Endothelial cell of umbilical vein (primary cell): Measurements from ENCODE around the gene BDH1. TPM values are rescaled to one million over a fixed set of nuclear protein-coding genes. Genes with fewer than 3 reads are reported as not detected.

Experiments used
- BruUV-seq: library from RNA; stranded (reverse); fragments of 400-500 nt; replicated peaks from 2 replicates; lab custom pipeline; 2021; lab: Mats Ljungman, UMichigan
- CTCF ChIA-PET: fragments of 300-600, 350-600 bp; sonication (Branson Sonifier 250); formaldehyde crosslinking; loops from one replicate; lab custom pipeline; 2021; ENCODE audit warnings: antibody characterized with exemption, inconsistent platforms; lab: Charles Lee
- POLR2A ChIA-PET: fragments of 300-600, 350-600 bp; sonication (Branson Sonifier 250); formaldehyde crosslinking; loops from one replicate; lab custom pipeline; 2021; ENCODE audit warnings: antibody characterized with exemption, inconsistent platforms; lab: Charles Lee
- DNase-seq: peaks from one replicate; pipeline ENCODE4 v3.0.0-alpha.2; 2011; ENCODE audit warnings: low read depth, low spot score
- FAIRE-seq: peaks from 2 replicates; lab custom pipeline; 2011; peaks lifted over from hg19 to GRCh38; lab: Jason Lieb, UNC
- H2AFZ ChIP-seq: 2 replicates; pipeline ENCODE4 v1.6.0; 2012; ENCODE audit warnings: low read depth, low read length, control low read depth, inconsistent platforms
- H3K27ac ChIP-seq: 2 replicates; pipeline ENCODE4 v1.5.1; 2011; ENCODE audit warnings: low read depth, mild to moderate bottlenecking, control low read depth, low read length, moderate library complexity; ENCODE audit not compliant: insufficient read depth
- H3K27me3 ChIP-seq, 2 experiments: 2 replicates each; pipeline versions ENCODE4 v1.6.0 to v1.6.1; 2011; ENCODE audit warnings: low read length in 2 of 2, mixed read lengths in 1 of 2; ENCODE audit not compliant: control insufficient read depth in 2 of 2, insufficient read depth in 2 of 2
- H3K36me3 ChIP-seq, 2 experiments: 2 replicates in 1 of 2; 3 replicates in 1 of 2; pipeline ENCODE4 v1.5.1; 2011; ENCODE audit warnings: low read length in 2 of 2, mild to moderate bottlenecking in 1 of 2, moderate library complexity in 1 of 2; ENCODE audit not compliant: control insufficient read depth in 2 of 2, insufficient read depth in 2 of 2; ENCODE audit errors: extremely low read depth in 1 of 2
- H3K4me1 ChIP-seq: 3 replicates; pipeline ENCODE4 v1.5.1; 2011; ENCODE audit warnings: mild to moderate bottlenecking, low read length; ENCODE audit not compliant: control insufficient read depth, insufficient read depth; ENCODE audit errors: extremely low read depth
- H3K4me2 ChIP-seq: 2 replicates; pipeline ENCODE4 v1.6.1; 2011; ENCODE audit warnings: low read length, control low read depth, mixed read lengths; ENCODE audit not compliant: insufficient read depth
- H3K4me3 ChIP-seq, 3 experiments: fragments of 200-600 bp in 1 of 3; sonication (generic), shearing (Covaris generic) in 1 of 3; replicated peaks in 1 of 3; 2 replicates each; pipeline ENCODE4 v1.5.1; 2011 to 2016; ENCODE audit warnings: control low read depth in 3 of 3, low read length in 3 of 3, mild to moderate bottlenecking in 2 of 3, inconsistent platforms in 1 of 3, low read depth in 1 of 3, moderate library complexity in 1 of 3; ENCODE audit not compliant: insufficient read depth in 1 of 3
- H3K79me2 ChIP-seq: 2 replicates; pipeline ENCODE4 v1.6.0; 2012; ENCODE audit warnings: low read length, inconsistent platforms; ENCODE audit not compliant: control insufficient read depth, insufficient read depth
- H3K9ac ChIP-seq: replicated peaks from 2 replicates; pipeline ENCODE3; 2011; ENCODE audit warnings: low read length, control low read depth; ENCODE audit not compliant: insufficient read depth; ENCODE audit errors: extremely low read depth
- H3K9me1 ChIP-seq: replicated peaks from 3 replicates; pipeline ENCODE4 v1.6.0; 2011; ENCODE audit warnings: mild to moderate bottlenecking, low read length; ENCODE audit not compliant: control insufficient read depth, insufficient read depth; ENCODE audit errors: extremely low read depth
- H3K9me3 ChIP-seq: replicated peaks from 2 replicates; pipeline ENCODE4 v1.5.1; 2012; ENCODE audit warnings: low read length, inconsistent platforms; ENCODE audit not compliant: control insufficient read depth, insufficient read depth
- H4K20me1 ChIP-seq: replicated peaks from 2 replicates; pipeline ENCODE3; 2011; ENCODE audit warnings: mild to moderate bottlenecking, low read length; ENCODE audit not compliant: control insufficient read depth, insufficient read depth; ENCODE audit errors: extremely low read depth
- EZH2 ChIP-seq: IDR thresholded peaks from 2 replicates; pipeline ENCODE4 v1.6.1; 2012; ENCODE audit warnings: borderline replicate concordance, low read depth, mild to moderate bottlenecking, moderate library complexity, low read length, inconsistent platforms; ENCODE audit not compliant: severe bottlenecking
- FOS ChIP-seq: IDR thresholded peaks from 2 replicates; pipeline ENCODE4 v1.6.1; 2011; ENCODE audit warnings: mild to moderate bottlenecking, low read length, moderate library complexity, borderline replicate concordance; ENCODE audit not compliant: insufficient read depth
- GATA2 ChIP-seq: IDR thresholded peaks from 2 replicates; pipeline ENCODE4 v1.7.0; 2011; ENCODE audit warnings: low read depth, mild to moderate bottlenecking, moderate library complexity, mixed read lengths, low read length; ENCODE audit not compliant: insufficient read length, insufficient read depth
- JUN ChIP-seq: IDR thresholded peaks from 2 replicates; pipeline ENCODE4 v1.6.1; 2011; ENCODE audit warnings: borderline replicate concordance, low read depth; ENCODE audit not compliant: insufficient read length, insufficient read depth
- MYC ChIP-seq: IDR thresholded peaks from one replicate; pipeline ENCODE4 v1.6.1; 2011; ENCODE audit warnings: mild to moderate bottlenecking, low read depth, low read length
- POLR2A ChIP-seq: IDR thresholded peaks from 2 replicates; pipeline ENCODE4 v1.6.1; 2012; ENCODE audit warnings: low read depth, mild to moderate bottlenecking, control low read depth, low read length
- POLR2AphosphoS5 ChIP-seq: IDR thresholded peaks from 2 replicates; pipeline ENCODE4 v1.6.1; 2012; ENCODE audit warnings: low read depth, mild to moderate bottlenecking, control low read depth, low read length, moderate library complexity; ENCODE audit not compliant: insufficient read depth
- dilution Hi-C: fragments of 300-500 bp; cut with MboI; formaldehyde crosslinking; loops from one replicate; pipeline ENCODE4 v1.15.0; 2019; ENCODE audit warnings: low sequenced_read_pairs; ENCODE audit not compliant: extremely low pct_ligation_motif_present
- intact Hi-C: fragments of 100-400 bp; cut with micrococcal nuclease; formaldehyde crosslinking; loops from one replicate; pipeline ENCODE4 v1.10.0; 2022
- polyA plus RNA-seq, 4 experiments: library from polyadenylated mRNA; depleted of rRNA in 3 of 4; stranded (reverse) in 3 of 4; unstranded in 1 of 4; fragments of >200 nt; gene quantifications; 2 replicates each; pipeline versions ENCODE4 v1.2.1 to v1.2.3, GENCODE V29; 2011 to 2012; ENCODE audit warnings: missing spikeins in 1 of 4
- total RNA-seq: library from RNA; stranded (reverse); gene quantifications from 2 replicates; pipeline ENCODE4 v1.2.3, GENCODE V29; 2021
- TF ChIP-seq, protein P1 (sequence below), 2 donors: IDR thresholded peaks; 1 replicate in 1 of 2; 2 replicates in 1 of 2; pipeline ENCODE4 v1.5.1; 2011; ENCODE audit warnings: low read length in 2 of 2, mild to moderate bottlenecking in 2 of 2, moderate library complexity in 2 of 2, control low read depth in 1 of 2, inconsistent platforms in 1 of 2, low read depth in 1 of 2; ENCODE audit not compliant: insufficient read depth in 1 of 2; ENCODE audit errors: extremely low read depth in 1 of 2
- TF ChIP-seq, protein P2 (sequence below): IDR thresholded peaks from 2 replicates; pipeline ENCODE4 v1.6.1; 2011; ENCODE audit not compliant: insufficient read depth, insufficient read length

BDH1 gene
- total and polyA plus RNA-seq, 2 donors (not counting 3 experiments of a cell fraction or from before 2014, with no cell fraction given), result 6.9 to 12.2 TPM

DNA sequence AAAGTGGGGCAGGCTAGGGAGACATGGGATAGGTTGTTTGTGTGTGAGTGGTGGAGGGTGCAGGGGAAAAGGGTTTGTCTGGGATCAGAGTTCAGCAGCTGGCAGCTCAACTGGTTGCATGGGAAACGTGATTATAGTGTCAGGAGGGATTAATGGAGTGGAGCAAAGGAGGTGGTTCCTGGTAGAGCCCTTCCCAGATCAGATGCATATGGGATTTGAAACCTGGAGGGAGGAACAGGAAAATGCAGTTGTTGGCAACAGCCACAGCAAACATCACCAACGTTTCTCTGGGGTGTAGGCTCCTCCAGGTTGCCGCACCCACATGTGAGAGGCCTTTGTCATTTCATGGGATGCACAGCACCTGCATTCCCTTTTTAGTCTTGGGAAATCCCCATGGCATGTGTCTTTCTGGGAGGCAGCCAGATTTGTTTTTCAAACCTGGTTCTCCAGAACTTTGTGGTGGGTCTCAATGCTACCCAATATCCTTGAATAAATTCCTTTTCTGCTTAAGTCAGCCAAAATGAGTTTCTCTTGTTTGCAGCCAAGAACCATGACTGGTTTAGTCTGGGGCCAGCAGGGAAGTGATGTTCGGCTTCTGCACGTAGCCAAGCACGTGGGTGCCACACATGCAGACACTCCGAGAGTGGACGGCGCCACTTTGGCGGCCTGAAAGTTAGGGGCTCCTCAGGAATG is 61.3 kb downstream of the BDH1 start:
- intact Hi-C loops (no loop called here), dilution Hi-C loops (no loop called here)
- no TSS peak for BruUV-seq
- no peak for DNase-seq
- Histone ChIP-seq H3K4me2 (no peak overlapping the region), H3K27ac (no peak overlapping the region), H3K4me1 (peaks cover 15% of the 10 kb centered on the region), H3K9ac (no peak overlapping the region), H3K9me1 (no peaks in the 10 kb centered on the region), H3K79me2 (no peaks in the 10 kb centered on the region), H3K9me3 (no peaks in the 10 kb centered on the region), H3K36me3 (no peaks in the 10 kb centered on the region), H3K27me3 (no peaks in the 10 kb centered on the region), H4K20me1 (no peaks in the 10 kb centered on the region), H3K4me3 (no peak overlapping the region), H2AFZ (no peak overlapping the region)
- ChIA-PET CTCF (no interaction called here), POLR2A (no interaction called here)
- TF ChIP-seq MYC, result no peak
- TF ChIP-seq EZH2, result no peak
- TF ChIP-seq, protein P1, sequence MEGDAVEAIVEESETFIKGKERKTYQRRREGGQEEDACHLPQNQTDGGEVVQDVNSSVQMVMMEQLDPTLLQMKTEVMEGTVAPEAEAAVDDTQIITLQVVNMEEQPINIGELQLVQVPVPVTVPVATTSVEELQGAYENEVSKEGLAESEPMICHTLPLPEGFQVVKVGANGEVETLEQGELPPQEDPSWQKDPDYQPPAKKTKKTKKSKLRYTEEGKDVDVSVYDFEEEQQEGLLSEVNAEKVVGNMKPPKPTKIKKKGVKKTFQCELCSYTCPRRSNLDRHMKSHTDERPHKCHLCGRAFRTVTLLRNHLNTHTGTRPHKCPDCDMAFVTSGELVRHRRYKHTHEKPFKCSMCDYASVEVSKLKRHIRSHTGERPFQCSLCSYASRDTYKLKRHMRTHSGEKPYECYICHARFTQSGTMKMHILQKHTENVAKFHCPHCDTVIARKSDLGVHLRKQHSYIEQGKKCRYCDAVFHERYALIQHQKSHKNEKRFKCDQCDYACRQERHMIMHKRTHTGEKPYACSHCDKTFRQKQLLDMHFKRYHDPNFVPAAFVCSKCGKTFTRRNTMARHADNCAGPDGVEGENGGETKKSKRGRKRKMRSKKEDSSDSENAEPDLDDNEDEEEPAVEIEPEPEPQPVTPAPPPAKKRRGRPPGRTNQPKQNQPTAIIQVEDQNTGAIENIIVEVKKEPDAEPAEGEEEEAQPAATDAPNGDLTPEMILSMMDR (IDR thresholded peaks at IDR 0.05; ENCODE audit: extremely low read depth in 1 of 2, insufficient read depth in 1 of 2, low read depth in 1 of 2, low read length in 2 of 2), result no peak
- no peak for TF ChIP-seq GATA2
- no peak for TF ChIP-seq JUN
- no peak for TF ChIP-seq POLR2AphosphoS5
- TF ChIP-seq, protein P2, sequence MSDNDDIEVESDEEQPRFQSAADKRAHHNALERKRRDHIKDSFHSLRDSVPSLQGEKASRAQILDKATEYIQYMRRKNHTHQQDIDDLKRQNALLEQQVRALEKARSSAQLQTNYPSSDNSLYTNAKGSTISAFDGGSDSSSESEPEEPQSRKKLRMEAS, result no peak
- no peak for TF ChIP-seq POLR2A
- TF ChIP-seq FOS, result no peak
- FAIRE-seq, result no peak
